T follicular helper cell (primary cell): ENCODE results near the gene GLT1D1.
"Not testable (repeated sequence)": the region's sequence is repeated elsewhere in the genome, so short reads cannot be mapped to it uniquely, and the experiment has no call there.

Experiments used
- DNase-seq: peaks from one replicate; pipeline ENCODE4 v3.0.0-alpha.2; 2020; ENCODE audit warnings: low read depth

Gene GLT1D1

DNA sequence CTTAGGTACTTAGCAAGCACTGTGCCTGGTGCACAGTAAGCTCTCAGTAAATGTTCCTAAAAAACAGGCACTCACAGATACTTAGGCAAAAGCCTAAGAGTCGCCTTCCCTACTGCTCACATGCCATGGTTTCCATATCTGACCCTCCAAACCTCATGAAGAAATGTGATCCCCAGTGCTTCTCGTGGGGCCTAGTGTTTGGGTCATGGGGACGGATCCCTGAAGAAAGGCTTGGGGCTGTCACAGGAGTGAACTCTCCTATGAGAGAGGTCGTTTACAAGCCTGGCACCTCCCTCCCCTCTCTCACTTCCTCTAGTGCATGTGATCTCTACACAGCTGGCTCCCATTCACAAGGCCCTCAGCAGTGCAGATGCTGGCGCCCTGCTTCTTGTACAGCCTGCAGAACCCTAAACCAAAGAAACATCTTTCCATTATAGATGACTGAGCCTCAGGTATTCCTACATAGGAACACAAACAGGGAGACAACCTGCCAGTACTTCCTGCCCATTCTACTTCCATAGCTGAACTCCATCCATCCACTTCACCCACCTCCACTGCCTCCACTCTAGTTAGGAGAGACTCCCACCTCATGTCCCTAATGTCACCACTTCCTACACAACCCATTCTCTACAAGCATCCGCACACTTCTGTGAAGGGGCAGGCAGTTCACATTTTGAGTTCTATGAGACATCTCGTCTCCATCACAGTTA, 32.4 kb upstream of the GLT1D1 start:
- DNase-seq: no peak

DNA sequence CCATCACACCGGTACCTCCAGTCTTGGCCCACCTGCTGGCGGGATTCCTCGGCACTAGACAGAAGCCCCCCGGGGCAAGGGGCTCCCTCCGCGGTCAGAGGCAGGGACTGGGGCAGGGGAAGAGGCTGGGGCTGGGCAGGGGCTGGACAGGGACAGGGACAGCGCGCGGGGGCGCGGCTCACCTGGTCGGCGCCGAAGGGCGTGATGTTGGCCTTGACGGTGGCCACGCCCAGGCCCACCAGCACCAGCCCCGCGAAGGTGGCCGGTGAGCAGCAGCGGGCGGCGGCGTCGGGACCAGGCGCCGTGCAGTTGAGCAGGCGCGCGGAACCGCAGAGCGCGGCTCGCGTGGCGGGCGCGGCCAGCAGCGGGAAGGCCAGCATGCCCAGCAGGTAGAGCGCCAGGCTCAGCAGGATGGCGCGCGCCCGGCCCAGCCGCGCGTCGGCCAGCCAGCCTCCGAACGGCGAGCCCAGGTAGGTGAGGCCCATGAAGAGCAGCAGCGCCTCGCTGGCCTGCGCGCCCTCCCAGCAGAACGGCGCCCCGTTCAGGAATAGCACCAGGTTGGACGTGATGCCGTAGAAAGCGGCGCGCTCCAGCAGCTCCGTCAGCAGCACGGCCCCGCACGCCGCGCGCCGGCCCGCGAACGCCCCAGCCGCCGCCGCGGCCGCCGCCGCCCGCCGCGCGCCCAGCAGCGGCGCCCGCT, 29.9 kb upstream of the GLT1D1 start:
- DNase-seq: no peak

DNA sequence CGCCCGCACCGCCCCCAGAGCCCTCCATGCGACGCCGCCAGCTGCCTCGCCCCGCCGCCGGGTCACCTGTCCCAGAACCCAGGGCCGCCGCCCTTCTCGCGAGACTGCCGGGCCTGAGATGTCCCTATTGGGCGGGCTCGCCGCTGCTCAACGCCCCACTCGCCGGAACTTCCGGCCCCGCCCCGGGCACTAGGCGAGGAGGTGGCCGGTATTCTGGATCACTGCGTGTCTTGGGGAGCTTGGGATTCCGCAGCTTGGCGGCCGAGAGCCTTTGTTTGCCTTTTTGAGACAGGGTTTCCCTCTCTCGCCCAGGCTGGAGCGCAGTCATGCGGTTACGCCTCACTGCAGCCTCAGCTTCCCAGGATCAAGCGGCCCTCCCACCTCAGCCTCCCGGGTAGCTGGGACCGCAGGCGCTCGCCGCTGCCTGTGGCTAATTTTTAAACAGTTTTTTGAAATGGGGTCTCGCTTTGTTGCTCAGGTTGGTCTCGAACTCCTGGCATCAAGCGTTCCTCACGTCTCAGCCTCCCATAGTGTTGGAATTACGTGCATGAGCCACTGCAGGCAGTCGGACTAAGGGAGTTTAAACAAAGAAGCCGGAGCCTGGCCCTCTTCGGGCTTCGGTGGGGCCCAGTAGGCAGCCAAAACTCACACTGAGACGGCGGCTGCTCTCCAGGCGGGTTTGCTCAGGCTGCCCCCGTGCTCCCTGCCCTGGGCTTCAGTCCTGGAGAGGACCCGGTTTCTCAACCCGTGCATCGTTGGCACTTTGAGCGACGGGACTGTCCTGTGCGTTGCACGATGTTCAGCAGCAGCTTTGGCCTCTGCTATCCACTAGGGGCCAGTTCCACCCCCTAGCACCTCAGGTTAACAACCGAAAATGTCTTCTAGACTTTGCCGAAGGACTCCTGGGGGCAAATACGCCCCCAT, 29.1 kb upstream of the GLT1D1 start, which contains the start of gene SLC15A4:
Gene SLC15A4 (minus strand): TSS at position 43 of the 924 bp plus-strand sequence. CDS start 15 bp downstream, at position 28.
- peak; percentile 75 for DNase-seq

DNA sequence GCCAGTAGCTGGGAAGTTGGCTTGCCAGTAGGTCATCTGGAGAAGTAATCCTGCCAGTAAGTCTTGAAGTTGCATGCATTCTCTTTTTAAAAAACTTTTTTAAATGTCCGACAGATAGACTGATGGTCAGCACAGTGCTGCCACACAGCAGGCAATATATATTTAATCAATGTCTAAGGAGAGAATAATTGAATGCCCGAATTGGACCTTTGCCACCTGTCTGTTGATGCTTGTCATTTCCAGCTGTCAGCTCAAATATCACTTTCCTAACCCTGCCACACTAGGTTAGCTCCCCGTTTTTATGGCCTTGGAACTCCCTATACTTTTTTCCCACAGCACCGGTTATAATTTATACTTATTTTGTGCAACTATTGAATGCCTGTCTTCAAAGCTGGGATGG, 27.4 kb upstream of the GLT1D1 start:
- DNase-seq: no peak

DNA sequence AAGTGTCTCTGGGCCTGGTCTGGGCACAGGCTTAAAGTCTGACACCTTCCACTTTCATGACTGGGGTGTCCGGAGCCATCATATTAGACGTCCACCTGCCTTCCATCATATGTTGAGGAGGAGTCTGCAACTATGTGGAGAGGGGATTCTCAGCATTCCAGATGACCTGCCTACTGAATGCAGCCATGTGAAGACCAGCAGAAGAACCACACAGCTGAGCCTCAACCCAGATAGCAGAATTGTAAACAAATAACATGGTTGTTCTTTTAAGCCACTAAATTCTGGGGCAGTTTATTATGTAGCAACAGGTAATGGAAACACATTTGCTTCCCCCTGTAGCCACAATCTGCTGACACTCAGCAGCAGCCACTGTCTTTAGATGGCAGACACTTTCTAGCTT, 25.6 kb upstream of the GLT1D1 start:
- DNase-seq: no peak

DNA sequence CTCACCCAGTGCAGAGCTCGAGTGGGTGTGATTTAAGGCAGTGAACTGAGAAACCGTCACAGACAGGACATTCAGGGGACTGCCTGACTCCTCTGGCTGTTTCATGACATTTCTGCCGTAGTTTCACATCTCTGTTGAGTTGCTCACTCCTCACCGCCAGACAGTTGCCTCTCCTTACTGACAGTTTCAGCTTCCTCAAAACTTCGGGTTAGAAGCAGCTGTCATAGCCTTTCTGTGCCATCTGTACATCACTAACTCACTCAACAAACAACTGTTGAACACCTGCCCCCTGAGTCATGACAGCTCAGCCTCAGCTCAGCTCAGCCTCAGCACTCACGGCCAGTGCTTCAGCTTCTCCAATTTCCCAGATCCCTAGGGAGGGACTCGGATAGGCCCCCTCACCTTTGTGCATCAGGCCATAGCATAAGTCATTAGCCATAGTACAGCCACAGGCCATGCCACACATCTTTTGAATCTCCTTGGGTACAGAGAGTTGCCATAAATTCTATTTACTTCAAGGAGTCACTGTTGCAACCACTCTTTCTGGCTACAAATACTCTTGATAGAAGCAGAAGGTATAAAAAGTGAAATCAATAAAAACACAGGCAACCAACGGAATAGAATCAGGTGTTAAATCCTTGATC, 23.3 kb upstream of the GLT1D1 start:
- no peak for DNase-seq

DNA sequence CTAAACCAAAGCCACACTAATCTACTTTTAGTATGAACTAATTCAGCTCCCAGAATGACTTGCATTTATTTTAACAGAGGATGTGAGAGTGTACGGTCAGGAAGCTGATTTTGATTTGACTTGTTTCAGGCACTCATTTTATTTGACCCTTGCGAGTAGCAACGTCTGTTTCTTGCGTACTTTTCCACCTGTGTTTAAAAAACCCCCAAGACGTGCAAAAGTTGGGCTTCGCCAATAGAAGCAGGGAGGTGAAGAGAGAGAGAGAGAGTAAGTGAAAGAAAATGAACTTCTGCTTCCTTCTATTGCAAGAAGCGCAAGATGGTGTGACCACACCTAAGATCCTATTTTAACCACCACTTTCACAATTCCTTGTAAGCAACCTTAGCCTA, 22.8 kb upstream of the GLT1D1 start:
- no peak for DNase-seq

DNA sequence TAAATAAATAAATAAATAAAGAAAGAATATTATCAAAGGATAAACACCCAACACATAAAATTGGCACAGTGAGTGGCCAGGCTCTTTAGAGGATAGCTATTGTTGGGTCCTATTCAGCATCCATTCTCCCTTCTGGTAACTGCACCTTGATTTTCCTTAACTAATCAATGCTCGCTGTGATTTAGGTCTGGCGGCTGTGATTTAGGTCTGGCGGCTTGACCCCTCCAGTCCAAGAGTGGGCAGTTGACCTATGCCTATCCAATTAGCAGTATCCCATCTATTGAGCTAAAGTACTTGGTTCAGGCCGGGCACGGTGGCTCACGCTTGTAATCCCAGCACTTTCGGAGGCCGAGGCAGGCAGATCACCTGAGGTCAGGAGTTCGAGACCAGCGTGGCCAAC, 19.9 kb upstream of the GLT1D1 start:
- no peak for DNase-seq

DNA sequence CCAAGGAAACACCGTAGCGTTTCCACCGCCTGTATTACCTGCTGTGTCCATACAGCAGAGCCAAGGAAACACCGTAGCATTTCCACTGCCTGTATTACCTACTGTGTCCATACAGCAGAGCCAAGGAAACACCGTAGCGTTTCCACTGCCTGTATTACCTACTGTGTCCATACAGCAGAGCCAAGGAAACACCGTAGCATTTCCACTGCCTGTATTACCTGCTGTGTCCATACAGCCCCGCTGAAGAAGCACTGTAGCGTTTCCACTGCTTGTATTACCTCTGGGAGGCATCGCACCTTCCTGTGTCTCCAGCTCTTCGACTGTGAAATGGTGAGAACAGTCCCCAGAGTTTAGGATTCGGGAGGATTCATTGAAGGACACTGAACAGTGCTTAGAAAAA, 13.4 kb upstream of the GLT1D1 start:
- DNase-seq: not testable (repeated sequence)

DNA sequence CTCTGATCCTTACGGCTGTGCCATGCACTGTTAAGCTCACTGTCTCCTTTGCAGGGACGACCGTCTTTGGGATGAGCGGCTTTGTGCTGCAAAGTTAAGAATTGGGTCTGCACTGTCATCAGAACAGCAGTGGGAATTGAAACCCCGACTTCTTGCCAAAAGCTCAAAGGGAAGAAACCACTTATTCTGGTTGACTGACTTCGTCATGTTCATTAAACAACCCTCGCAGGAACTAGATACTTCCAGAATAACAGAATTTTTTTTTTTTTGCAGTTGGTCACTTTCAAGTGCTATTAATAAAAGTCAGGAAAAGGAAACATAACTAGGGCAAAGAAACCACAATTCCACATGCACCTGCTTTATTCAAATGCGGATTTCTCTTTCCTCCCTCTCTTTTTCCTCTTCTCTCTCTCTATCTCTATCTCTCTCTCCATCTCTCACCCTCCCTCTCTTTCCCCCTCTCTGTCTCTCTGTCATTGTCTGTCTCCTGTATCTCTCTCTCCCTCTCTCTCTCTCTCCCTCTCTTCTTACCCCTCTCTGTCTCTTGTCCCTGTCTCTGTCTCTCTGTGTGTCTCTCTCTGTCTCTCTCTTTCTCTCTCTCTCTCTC, 12.3 kb upstream of the GLT1D1 start:
- DNase-seq: no peak

DNA sequence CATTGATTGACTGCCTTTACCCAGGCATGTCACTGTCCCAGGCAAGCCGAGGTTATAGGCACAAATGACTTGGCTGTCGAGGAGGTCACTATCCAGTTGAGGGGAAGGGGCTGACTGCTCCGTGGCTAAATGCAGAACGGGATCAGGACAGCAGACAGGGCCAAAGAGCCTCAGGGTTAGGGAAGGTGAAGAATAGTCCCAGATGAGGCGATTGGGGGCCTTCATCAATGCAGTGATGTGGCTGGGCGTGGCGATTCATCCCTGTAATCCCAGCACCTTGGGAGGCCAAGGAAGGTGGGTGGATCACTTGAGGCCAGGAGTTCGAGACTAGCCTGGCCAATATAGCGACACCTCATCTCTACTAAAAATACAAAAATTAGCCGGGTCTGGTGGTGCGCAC, 10.7 kb upstream of the GLT1D1 start:
- DNase-seq: no peak

DNA sequence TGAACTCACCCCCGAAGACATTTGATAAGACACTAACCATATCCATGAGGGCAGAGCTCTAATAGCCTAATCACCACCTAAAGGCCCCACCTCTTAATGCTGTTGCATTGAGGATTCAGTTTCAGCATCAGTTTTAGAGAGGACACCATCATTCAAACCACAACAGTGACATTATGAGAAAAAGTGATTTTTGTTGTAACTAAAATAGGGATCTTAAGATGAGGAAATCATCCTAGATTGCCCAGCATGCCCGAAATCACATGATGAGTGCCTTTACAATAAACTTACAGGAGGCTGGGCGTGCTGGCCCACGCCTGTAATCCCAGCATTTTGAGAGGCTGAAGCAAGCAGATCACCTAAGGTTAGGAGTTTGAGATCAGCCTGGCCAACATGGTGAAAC, 9.7 kb upstream of the GLT1D1 start:
- DNase-seq: no peak

DNA sequence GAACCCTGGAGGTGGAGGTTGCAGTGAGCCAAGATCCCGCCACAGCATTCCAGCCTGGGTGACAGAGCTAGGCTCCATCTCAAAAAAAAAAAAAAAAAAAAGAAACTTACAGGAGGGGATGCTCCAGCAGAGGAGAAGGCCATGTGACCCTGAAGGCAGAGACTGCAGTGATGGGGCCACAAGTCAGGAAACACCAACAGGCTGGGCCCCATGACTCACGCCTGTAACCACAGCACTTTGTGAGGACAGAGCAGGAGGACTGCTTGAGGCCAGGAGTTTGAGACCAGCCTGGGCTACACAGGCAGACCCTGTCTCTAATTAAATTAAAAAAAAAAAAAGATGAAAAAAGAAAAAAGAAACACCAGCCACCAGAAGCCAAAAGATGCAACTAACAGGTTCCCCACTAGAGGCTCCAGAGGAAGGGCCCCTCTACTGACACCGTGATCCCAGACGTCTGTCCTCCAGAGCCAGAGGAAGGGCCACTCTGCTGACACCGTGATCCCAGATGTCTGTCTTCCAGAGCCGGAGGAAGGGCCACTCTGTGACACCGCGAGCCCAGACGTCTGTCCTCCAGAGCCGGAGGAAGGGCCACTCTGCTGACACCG, 9.1 kb upstream of the GLT1D1 start:
- no peak for DNase-seq

DNA sequence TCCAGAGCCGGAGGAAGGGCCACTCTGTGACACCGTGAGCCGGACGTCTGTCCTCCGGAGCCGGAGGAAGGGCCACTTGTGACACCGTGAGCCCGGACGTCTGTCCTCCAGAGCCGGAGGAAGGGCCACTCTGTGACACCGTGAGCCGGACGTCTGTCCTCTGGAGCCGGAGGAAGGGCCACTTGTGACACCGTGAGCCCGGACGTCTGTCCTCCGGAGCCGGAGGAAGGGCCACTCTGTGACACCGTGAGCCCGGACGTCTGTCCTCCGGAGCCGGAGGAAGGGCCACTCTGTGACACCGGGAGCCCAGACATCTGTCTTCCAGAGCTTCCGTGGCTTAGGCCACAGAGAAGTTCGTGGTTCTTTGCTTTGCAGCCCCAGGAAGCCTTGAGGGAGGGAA, 6.6 kb upstream of the GLT1D1 start:
- DNase-seq: not testable (repeated sequence)

DNA sequence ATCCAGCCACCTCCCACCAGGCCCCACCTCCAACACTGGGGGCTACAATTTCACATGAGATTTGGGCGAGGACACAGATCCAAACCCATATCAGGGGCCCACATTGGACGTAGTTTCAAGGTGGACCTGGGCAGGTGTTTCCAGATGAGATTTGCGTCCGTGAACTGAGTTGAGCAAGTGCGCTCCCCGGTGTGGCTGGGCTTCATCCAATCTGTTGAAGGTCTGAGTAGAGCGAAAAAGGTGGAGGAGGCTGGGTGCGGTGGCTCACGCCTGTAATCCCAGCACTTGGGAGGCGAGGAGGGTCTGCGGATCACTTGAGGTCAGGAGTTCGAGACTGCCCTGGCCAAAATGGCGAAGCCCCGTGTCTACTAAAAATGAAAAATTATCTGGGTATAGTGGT, 4.9 kb upstream of the GLT1D1 start:
- no peak for DNase-seq

DNA sequence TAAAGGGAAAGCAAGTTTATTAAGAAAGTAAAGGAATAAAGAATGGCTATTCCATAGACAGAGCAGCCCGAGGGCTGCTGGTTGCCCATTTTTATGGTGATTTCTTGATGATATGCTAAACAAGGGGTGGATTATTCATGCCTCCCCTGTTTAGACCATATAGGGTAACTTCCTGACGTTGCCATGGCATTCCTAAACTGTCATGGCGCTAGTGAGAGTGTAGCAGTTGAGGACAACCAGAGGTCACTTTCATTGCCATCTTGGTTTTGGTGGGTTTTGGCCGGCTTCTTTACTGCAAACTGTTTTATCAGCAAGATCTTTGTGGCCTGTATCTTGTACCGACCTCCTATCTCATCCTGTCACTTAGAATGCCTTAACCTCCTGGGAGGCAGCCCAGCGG, 3.5 kb upstream of the GLT1D1 start:
- DNase-seq: not testable (repeated sequence)

DNA sequence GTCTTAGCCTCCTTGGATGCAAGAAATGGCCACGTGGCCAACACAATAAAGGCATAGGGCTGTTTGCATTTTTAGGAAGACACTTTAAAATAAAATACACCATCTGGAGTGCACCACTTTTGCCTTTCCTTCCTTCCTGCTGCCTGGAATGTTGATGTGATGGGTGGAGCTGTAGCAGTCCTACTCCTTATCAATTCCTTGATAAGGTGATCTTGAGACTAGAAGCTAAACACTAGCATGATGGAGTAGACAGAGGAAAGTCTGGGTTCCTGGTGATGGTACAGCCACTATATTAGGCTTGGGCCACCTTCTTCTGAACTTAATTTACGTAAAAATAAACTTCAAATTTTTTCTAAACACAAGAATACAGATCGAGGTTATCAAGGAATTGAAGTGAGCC, 2.9 kb upstream of the GLT1D1 start:
- no peak for DNase-seq

DNA sequence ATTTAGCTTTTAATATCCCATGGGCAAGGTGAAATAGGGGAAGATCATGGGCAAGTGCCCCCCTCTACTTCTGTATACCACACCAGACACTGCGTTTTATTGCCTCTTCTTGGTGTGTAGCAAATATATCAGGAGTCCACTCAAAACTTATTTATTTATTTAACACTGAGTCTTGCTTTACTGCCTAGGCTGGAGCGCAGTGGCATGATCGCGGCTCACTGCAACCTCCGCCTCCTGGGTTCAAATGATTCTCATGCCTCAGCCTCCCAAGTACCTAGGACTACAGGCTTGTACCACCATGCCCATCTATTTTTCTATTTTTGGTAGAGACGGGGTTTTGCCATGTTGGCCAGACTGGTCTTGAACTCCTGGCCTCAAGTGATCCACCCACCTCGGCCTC, 1.8 kb upstream of the GLT1D1 start:
- DNase-seq: not testable (repeated sequence)

DNA sequence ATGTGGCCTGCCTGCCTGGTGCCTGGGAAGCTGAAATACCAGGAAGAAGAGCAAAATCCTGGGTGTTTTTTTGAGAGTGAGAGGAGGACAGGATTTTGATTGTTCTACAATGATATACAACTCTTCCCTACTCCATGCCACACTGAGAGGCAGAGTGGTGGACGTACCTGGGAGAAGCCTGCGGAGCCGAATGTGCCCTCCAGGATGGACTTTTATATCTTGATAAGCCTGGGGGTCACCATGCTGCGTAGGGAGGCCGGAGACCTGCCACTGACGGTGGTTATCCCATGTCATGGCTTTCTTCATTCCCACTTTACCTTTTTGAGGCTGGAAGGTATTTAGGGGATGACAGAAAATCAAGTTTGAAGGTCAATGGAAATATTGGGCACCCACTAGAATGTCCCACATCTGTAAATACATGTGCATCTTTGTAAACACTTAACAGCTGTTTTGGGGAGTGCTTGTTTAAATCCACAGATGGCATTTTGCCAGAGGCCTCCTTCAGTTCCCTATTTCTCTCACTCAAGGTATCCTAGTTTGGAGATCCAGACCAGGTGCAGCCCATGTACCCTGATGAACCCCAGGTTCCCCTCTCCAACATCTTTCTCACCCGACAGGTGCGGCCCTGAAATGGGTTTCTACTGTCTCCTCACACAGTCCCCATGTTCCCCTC, 1.1 kb upstream of the GLT1D1 start:
- DNase-seq: no peak

DNA sequence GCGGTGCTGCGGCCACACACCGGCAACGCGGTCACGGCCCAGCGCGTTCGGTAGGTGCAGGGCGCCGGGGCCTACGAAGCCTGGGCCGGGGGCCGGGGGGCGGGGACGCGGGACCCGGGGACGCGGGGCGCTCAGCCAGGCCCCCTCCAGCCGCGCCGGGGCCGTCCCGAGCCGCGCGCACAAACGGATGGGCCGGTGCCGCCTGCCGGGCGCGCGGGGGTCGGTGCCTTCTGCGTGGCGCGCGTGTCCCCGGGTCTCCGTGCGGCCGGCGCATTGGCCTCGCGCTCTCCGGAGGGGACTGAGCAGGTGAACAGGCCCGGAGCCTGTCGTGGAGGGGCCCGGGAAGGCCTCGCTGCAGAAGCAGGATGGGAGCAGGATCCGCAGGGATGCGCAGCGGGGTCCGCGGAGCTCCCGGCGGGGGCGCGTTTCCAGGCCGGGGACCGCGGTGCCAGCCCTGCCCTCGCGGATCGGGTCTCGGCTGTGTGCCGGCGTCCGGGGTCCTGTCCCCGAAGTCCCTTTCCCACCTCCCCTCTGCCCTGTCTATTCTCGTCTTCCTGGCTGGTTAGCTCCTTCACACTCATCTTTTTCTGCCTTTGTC, 421 bp downstream of the GLT1D1 start:
- no peak for DNase-seq
